Erythroblast (primary cell): Measurements from ENCODE around the gene SLC16A3.

Experiments used
- GATA1 ChIP-seq: IDR thresholded peaks from 2 replicates; pipeline ENCODE4 v1.6.1; 2011; ENCODE audit warnings: low read depth, mild to moderate bottlenecking, control low read depth, low read length, moderate library complexity
- POLR2A ChIP-seq: IDR thresholded peaks from 2 replicates; pipeline ENCODE4 v1.6.1; 2011; ENCODE audit warnings: mild to moderate bottlenecking, low read length

DNA sequence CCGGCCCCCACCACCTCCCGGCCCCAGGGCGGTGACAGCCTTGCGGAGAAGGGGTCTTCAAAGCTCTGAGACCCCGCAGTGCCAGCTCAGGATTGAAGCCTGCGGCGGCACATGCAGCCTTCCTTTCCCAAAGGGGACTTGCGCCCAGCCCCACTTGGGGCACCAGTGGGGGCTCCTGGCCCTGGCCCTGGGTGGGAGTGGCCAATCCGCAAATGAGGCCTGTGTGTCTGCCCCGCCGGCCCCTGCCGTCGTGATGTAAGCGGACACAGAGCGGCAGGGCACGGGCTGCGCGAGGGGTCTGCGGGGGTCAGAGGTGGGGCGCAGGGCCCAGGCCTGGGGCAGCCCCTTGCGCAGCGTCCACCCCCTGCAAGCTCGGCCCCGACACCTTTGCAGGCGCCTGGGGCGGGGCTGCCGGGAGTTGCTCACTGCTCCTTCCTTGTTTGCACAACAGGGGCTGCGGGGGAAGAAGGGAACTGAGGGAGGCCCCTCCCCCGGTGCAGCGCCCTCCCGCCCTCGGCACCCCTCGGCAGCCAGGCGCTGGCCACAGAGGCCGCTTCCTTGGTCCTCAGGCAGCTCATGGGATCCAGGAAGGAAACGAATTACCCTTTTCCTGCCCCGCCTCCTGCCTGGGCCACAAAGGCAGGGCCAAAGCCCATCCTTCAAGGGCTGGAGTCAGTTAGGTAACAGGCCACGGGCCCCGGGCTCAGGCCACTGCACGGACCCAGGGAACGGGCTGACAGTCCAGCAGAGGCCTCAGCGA, 2.9 kb downstream of the SLC16A3 start:
- TF ChIP-seq POLR2A (no peak), GATA1 (no peak)
